Fibroblast of mammary gland (primary cell): ENCODE data around the gene SLC38A2.
"Not testable (repeated sequence)": the region's sequence is repeated elsewhere in the genome, so short reads cannot be mapped to it uniquely, and the experiment has no call there.

ENCODE experiments used
- DNase-seq: peaks from one replicate; pipeline ENCODE4 v3.0.0-alpha.2; 2010; ENCODE audit warnings: low read depth
- H3K4me3 ChIP-seq: 2 replicates; pipeline ENCODE4 v1.5.1; 2011; ENCODE audit warnings: low read depth, mild to moderate bottlenecking, low read length, moderate library complexity; ENCODE audit not compliant: control insufficient read depth
- CTCF ChIP-seq: conservative IDR thresholded peaks from 2 replicates; pipeline ENCODE4 v1.5.1; 2011; ENCODE audit warnings: low read depth, low read length, inconsistent platforms; ENCODE audit not compliant: control insufficient read depth, insufficient read depth

SLC38A2 gene

DNA sequence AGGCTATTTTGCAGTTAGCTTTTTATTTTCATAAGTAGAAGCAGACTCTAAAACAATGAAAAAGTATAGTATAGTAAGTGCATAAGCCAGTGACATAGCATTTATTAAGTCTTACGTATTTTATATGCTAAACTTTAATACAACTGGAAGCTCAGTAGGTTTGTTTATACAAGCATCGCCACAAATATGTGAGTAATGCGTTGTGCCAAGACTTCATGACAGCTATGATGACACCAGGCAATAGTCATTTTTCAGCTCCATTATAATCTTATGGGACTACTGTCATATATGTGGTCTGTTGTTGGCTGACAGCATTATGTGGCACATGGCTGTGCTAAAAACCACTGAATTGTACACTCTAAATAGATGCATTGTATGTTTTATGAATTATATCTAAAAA, 40.3 kb downstream of the SLC38A2 start:
- no peak for TF ChIP-seq CTCF
- peak; percentile 43 for DNase-seq
- no peak overlapping the region for H3K4me3 ChIP-seq

- DNase-seq, H3K4me3 ChIP-seq: not testable (repeated sequence)
Observed at GRCh38 chr12:46325075-46325474, 47.5 kb downstream of the SLC38A2 start.

DNA sequence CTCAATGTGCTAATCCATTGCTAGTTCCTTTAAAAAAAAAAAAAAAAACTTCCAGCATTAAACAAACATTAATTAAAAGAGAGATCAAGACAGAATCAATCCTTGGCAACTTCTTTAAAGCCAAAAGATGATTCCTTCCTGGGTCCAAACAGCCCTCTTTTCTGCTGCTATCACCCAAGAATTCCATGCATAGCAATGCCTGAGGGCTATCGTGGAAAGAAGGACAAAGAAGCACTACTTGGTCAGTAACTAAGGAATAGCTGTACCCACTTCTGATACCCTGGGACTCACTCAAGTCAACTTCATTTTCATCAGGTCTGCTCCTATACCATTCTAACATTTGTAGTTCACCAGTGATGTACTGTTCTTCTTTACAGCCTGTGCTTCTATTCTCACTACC, 51.8 kb downstream of the SLC38A2 start:
- DNase-seq: no peak
- no peak for TF ChIP-seq CTCF
- H3K4me3 ChIP-seq: no peak overlapping the region

DNA sequence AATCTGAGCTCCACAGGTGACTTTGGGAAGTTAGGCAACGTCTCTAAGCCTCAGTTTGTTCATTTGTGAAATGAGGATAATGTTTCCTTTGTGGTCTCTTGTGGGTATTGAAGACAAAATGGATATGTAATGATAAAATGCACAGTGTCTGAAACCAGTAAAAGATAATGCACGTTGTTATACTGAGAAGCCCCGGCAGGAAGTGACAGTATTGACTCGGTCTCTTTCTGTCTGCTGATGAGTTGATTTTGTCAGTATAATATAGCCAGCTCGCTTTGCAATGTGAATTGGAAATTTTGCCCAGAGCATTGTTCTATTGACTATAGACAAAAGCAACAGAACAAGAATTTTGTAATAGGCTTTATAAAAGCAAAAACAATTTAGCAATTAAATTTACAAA, 54.5 kb downstream of the SLC38A2 start:
- no peak overlapping the region for H3K4me3 ChIP-seq
- DNase-seq: no peak
- TF ChIP-seq CTCF: no peak
